ENCODE data around the gene CPAMD8. TPM values are rescaled to one million over a fixed set of nuclear protein-coding genes. Genes with fewer than 3 reads are reported as not detected.
"Not testable (repeated sequence)": the region's sequence is repeated elsewhere in the genome, so short reads cannot be mapped to it uniquely, and the experiment has no call there.

Gene CPAMD8
- total RNA-seq, 2 donors from 2014 or later: 6.2 to 6.3 TPM

DNA sequence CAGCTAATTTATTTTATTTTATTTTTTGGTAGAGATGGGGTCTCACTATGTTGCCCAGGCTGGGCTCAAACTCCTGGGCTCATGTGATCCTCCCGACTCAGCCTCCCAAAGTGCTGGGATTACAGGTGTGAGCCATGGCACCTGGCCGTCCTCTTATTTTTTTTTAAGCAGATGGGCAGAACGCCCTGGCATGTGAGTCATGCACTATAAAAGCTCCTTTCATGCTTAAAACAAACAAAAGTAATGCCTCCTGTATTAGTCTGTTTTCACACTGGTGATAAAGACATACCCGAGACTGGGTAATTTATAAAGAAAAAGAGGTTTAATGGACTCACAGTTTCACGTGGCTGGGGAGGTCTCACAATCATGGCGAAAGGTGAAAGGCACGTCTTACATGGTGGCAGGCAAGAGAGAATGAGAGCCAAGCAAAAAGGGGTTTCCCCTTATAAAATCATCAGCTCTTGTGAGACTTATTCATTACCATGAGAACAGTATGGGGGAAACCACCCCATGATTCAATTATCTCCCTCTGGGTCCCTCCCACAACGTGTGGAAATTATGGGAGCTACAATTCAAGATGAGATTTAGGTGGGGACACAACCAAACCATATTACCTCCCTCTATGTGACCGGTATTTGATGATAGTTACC lies 12.3 kb downstream of the CPAMD8 start:
- intact Hi-C loops (cut with DNase I); DNase-seq (ENCODE audit: low spot score): not testable (repeated sequence)

GRCh38 chr19:17011485-17011884 lies 15.1 kb downstream of the CPAMD8 start:
- intact Hi-C loops (cut with DNase I): no loop called here
- DNase-seq (ENCODE audit: low spot score): no peak

- no peak for DNase-seq (ENCODE audit: low spot score)
- intact Hi-C loops (cut with DNase I): no loop called here
These were observed 20.0 kb downstream of the CPAMD8 start for GRCh38 chr19:17006579-17006978.

- DNase-seq (ENCODE audit: low spot score): no peak
These were observed 21.6 kb downstream of the CPAMD8 start for GRCh38 chr19:17005000-17005399.

GRCh38 chr19:17004386-17004785 lies 22.2 kb downstream of the CPAMD8 start:
- no peak for DNase-seq (ENCODE audit: low spot score)

More at GRCh38 chr19:17005000-17005399, 21.6 kb downstream of the CPAMD8 start:
- intact Hi-C loops (cut with DNase I): no loop called here

DNA sequence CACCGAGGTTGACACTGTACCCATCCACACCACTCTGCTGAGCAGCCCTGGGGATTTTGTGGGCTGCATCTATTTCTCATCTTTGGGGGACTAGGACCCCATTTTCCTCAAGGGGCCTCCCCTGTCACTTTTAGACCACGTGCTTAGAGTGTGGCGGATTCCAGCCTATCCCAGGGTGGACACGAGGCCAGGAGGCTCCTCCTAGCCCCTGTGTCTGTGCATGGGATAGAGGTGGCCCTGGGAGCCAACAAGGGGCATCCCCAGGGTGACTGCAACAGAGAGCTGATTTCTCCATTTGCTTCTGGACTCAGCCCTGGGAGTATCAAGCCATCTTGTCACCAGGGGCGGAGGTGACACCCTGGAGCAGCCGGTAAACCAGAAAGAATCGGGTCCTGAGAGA lies 24.2 kb downstream of the CPAMD8 start:
- intact Hi-C loops (cut with DNase I): no loop called here
- no peak for DNase-seq (ENCODE audit: low spot score)

More at GRCh38 chr19:17004386-17004785, 22.2 kb downstream of the CPAMD8 start:
- intact Hi-C loops (cut with DNase I): no loop called here

- no peak for DNase-seq (ENCODE audit: low spot score)
- intact Hi-C loops (cut with DNase I): no loop called here
These were observed 24.9 kb downstream of the CPAMD8 start for GRCh38 chr19:17001603-17002183.

DNA sequence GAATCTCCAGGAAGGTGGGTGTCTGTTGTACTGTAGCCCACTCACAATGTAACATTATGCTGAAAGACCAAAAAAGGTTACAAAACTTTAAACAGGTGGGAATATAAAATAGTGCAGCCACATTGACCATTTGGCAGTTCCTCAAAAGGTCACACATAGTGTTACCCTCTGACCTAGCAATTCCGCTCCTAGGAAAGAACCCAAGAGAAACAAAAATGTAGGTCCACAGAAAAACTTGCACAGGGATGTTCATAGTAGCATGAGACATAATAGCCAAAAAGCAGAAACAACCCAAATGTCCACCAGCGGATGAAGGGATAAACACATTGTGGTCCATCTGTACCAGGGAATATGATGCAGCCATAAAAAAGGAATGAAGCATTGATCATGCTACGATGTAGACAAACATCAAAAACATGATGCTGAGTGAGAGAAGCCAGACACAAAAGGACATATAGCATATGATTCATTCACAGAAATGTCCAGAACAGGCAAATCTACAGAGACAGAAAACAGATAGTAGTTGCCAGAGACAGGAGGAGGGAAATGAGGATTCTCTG lies 27.9 kb downstream of the CPAMD8 start:
- intact Hi-C loops (cut with DNase I): no loop called here
- no peak for DNase-seq (ENCODE audit: low spot score)

- intact Hi-C loops (cut with DNase I); DNase-seq (ENCODE audit: low spot score): not testable (repeated sequence)
These were observed 29.6 kb downstream of the CPAMD8 start for GRCh38 chr19:16996838-16997490.

DNA sequence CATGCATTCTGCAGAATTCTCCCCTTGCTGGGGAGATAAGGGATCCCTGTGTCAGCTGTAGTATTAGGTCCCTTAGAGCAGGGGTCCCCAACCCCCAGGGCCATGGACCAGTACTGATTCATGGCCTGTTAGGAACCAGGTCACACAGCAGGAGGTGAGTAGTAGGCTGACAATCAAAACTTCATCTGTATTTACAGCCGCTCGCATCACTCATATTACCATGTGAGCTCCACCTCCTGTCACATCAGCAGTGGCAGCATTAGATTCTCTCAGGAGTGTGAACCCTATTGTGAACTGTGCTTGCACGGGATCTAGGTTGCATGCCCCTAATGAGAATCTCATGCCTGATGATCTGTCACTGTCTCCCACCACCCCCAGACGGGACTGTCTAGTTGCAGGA lies 37.9 kb downstream of the CPAMD8 start:
- peak; percentile 2 for DNase-seq (ENCODE audit: low spot score)
- intact Hi-C loops (cut with DNase I): no loop called here

GRCh38 chr19:16985403-16985802 lies 41.2 kb downstream of the CPAMD8 start:
- no peak for DNase-seq (ENCODE audit: low spot score)
- intact Hi-C loops (cut with DNase I): no loop called here

GRCh38 chr19:16982586-16982985 lies 44.0 kb downstream of the CPAMD8 start:
- DNase-seq (ENCODE audit: low spot score): peak; percentile 73
- intact Hi-C loops (cut with DNase I): not testable (repeated sequence)

- intact Hi-C loops (cut with DNase I): loop anchor here in 1 of 2 donors (5.0 kb wide), 1 partner anchor 802 kb away; no protein-coding TSS in a partner anchor
- DNase-seq (ENCODE audit: low spot score): no peak
These were observed 47.5 kb downstream of the CPAMD8 start for GRCh38 chr19:16978839-16979802.

DNA sequence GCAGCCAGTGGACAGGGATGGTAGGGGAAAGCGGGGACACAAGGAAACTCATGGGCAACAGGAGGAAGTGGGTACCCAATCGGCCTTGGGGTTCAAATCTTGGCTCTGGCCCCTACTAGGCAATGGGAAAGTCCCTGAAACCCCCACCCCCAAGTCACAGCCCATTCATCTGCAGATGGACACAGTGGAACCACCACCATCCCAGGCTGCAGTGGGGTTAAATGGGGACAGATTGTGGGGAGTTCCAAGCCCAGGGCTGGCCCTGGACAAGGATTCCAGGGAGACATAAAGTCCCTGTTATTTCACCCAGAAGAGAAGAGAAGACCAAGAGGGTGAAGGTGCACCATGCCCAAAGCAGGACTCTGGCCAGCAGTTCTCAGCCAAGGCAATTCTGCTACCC lies 48.5 kb downstream of the CPAMD8 start:
- intact Hi-C loops (cut with DNase I): loop anchor here in 1 of 2 donors (5.0 kb wide), 1 partner anchor 801 kb away; no protein-coding TSS in a partner anchor

DNA sequence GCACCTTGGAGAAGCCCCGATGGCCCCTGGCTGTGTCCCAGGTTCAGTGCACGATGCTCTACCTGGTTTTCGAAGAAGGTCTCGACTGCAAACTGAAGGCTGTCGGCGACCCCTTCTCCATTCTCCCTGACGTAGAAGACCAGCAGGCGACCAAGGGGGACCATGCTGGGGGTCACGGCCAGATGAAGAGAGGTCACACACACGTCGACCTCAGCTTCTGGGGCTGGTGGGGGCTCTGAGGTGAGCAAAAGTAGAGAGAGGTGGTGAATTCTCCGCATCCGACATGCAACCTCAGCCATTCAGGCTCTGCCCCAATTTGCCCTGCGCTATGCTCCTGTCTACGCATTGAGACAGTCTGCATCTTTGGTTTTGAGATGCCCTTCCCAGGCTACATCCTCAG lies 49.3 kb downstream of the CPAMD8 start:
- DNase-seq (ENCODE audit: low spot score): peak; percentile 25
- intact Hi-C loops (cut with DNase I): loop anchor here in 1 of 2 donors (5.0 kb wide), 1 partner anchor 800 kb away; no protein-coding TSS in a partner anchor

More for the DNA sequence above, 48.5 kb downstream of the CPAMD8 start:
- DNase-seq (ENCODE audit: low spot score): no peak

DNA sequence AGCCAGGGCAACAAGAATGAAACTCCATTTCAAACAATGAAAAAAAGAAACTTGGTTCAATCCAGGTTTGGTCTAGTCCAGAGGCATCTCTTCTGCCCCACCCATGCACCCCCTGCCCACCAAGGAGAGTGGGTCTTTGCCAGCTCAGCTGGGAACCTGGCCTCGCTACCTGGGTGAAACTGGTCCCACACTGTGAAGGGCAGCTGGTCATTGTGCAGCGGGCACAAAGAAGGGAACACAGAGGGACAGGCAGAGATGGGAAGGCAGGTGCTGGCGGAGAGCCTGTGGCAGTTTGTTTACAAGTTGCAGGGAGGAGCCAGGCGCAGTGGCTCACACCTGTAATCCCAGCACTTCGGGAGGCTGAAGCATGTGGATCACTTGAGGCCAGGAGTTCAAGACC lies 50.2 kb downstream of the CPAMD8 start:
- DNase-seq (ENCODE audit: low spot score): peak; percentile 37

GRCh38 chr19:16970821-16971220 lies 55.8 kb downstream of the CPAMD8 start:
- peak; percentile 43 for DNase-seq (ENCODE audit: low spot score)
- intact Hi-C loops (cut with DNase I): no loop called here

More for the DNA sequence above, 50.2 kb downstream of the CPAMD8 start:
- intact Hi-C loops (cut with DNase I): loop anchor here in 1 of 2 donors (5.0 kb wide), 1 partner anchor 799 kb away; no protein-coding TSS in a partner anchor

DNA sequence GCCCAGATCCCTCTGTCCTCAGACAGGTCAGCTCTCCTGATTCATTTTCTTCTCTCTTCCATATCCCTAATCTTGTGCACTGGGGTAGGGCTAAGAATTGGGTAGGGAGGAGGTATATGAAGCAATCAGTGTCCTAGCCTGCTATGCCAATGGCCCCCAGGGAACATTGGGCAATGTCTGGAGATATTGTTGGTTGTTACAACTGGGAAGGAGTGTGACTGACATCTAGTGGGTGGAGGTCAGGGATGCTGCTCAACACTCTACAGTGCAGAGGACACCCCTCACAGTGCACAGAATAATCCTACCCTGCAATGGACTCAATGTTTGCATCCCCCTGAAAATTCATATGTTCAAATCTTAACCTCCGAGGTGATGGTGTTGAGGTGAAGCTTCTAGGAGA lies 57.5 kb downstream of the CPAMD8 start:
- DNase-seq (ENCODE audit: low spot score): peak; percentile 25
- intact Hi-C loops (cut with DNase I): no loop called here
